LNCAP (cell line): ENCODE results near the gene CMTM7.

Experiments
- CTCF ChIP-seq: fragments of 450-650 bp; IDR thresholded peaks from 2 replicates; pipeline ENCODE4 v1.5.1; 2017; ENCODE audit warnings: mild to moderate bottlenecking

Gene CMTM7

GRCh38 chr3:32391643-32392535 lies at the start of gene CMTM7:
CMTM7 (plus strand) TSS chr3:32391853; CDS start chr3:32391907, 54 bp downstream.
- TF ChIP-seq CTCF: no peak

GRCh38 chr3:32347343-32348125 lies 44.1 kb upstream of the CMTM7 start:
- no peak for TF ChIP-seq CTCF

- TF ChIP-seq CTCF: no peak
Observed at GRCh38 chr3:32349184-32349583, 42.5 kb upstream of the CMTM7 start.

GRCh38 chr3:32352563-32352962 lies 39.1 kb upstream of the CMTM7 start:
- no peak for TF ChIP-seq CTCF

GRCh38 chr3:32353351-32353750 lies 38.3 kb upstream of the CMTM7 start:
- no peak for TF ChIP-seq CTCF

- no peak for TF ChIP-seq CTCF
Observed at GRCh38 chr3:32354362-32354778, 37.3 kb upstream of the CMTM7 start.

GRCh38 chr3:32355751-32356291 lies 35.8 kb upstream of the CMTM7 start:
- no peak for TF ChIP-seq CTCF
